GM19240 (cell line): Measurements from ENCODE around the gene TMEM151B.

ENCODE experiments used
- DNase-seq: peaks from one replicate; pipeline ENCODE4 v3.0.0; 2011; ENCODE audit warnings: low spot score; ENCODE audit not compliant: insufficient read length

The TMEM151B gene

GRCh38 chr6:44264154-44265006 lies 5.9 kb upstream of the TMEM151B start:
- peak; percentile 75 for DNase-seq

- peak; percentile 82 for DNase-seq
These were observed 5.1 kb upstream of the TMEM151B start, which contains the start of gene NFKBIE for GRCh38 chr6:44265007-44265721. Gene NFKBIE, minus strand, starts transcription at chr6:44265551. Its CDS starts 205 bp downstream, at chr6:44265346.

- no peak for DNase-seq
These were observed 4.5 kb upstream of the TMEM151B start for GRCh38 chr6:44265722-44266233.

- peak; percentile 79 for DNase-seq
These were observed 3.9 kb upstream of the TMEM151B start for GRCh38 chr6:44266347-44266746.

DNA sequence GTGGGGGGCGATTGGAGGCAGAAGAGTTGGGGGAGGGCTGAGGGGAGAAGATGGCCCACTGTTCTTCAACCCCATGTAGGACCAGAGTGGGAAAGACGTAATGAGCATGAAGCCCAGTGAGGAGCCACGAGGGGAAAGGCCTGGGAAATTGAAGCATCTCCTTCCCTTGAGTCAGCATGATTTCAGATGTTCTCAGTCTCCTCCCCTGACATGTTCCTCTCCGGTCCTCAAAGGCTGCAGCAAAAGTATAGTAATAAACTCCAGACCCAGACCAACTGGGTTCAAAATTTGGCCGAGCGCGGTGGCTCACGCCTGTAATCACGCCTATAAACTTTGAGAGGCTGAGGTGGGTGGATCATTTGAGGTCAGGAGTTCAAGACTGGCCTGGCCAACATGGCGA lies 3.0 kb upstream of the TMEM151B start:
- no peak for DNase-seq

- DNase-seq = peak; percentile 77
These were observed 2.1 kb upstream of the TMEM151B start for GRCh38 chr6:44268095-44268628.

- no peak for DNase-seq
These were observed 901 bp upstream of the TMEM151B start for GRCh38 chr6:44269178-44269920.

GRCh38 chr6:44270526-44271405 lies 516 bp downstream of the TMEM151B start:
- no peak for DNase-seq

DNA sequence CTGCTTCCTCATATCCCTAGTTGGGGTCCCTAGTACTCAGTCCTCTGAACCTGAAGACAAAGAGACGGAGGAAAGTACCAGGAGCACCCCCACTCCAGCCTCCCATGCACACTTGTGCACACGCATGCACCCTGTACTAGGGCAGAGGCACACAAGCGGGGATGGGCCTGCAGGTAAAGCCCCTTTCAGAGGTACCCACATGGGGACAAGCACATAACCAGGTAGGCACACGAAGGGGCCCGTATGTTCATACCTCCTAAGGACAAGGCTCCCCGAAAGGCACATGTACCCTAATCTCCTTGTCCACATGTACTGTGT lies 1.1 kb downstream of the TMEM151B start:
- no peak for DNase-seq

DNA sequence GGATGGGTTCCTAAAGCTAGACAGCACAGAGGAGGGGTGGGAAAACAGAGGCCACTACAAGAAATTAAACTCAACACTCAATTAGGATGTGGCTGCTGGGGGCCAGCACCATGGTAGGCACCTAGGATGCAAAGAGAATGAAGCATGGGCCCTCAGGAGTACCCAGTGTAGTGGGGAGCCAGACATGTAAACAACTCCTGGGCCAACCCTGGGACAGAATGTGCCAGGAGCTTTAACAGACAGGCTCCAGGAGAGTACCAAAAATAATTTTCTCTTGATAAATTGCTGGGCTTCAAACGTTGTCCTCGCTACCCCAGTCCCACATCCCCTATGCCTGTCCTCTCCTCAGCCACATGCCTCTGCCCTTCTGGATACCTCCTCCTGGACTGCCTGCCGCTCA lies 1.7 kb downstream of the TMEM151B start:
- no peak for DNase-seq

- DNase-seq = no peak
These were observed 2.3 kb downstream of the TMEM151B start for GRCh38 chr6:44272529-44272928.

GRCh38 chr6:44272999-44273566 lies 2.8 kb downstream of the TMEM151B start:
- no peak for DNase-seq

DNA sequence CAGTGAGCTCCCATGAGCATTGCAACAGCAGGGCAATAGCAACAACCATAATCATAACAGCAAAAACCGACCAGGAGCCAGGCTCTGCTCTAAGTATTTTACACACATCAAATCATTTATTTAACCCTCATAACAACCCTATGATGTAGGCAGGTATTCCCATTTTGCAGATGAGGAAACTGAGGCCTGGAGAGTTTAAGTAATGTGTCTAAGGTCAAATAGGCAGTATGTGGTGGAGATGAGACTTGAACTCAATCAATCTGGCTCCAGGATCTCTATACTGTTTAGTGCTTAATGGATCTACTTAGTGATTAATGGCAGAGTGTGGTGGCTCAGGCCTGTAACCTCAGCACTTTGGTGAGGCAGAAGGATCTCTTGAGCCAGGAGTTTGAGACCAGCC lies 3.4 kb downstream of the TMEM151B start:
- DNase-seq = no peak

DNA sequence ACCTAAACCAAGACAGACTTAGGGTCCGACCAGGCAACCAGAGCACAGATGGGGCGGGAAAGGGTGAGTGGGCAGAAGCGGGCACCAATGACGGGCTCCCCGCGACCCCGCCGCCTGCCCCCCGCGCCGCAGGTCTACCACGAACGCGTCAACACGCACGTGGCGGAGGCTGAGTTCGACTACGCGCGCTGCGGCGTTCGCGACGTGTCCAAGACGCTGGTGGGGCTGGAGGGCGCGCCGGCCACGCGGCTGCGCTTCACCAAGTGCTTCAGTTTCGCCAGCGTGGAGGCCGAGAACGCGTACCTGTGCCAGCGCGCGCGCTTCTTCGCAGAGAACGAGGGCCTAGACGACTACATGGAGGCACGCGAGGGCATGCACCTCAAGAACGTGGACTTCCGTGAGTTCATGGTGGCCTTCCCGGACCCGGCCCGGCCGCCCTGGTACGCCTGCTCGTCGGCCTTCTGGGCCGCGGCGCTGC lies 5.1 kb downstream of the TMEM151B start:
- DNase-seq = no peak

DNA sequence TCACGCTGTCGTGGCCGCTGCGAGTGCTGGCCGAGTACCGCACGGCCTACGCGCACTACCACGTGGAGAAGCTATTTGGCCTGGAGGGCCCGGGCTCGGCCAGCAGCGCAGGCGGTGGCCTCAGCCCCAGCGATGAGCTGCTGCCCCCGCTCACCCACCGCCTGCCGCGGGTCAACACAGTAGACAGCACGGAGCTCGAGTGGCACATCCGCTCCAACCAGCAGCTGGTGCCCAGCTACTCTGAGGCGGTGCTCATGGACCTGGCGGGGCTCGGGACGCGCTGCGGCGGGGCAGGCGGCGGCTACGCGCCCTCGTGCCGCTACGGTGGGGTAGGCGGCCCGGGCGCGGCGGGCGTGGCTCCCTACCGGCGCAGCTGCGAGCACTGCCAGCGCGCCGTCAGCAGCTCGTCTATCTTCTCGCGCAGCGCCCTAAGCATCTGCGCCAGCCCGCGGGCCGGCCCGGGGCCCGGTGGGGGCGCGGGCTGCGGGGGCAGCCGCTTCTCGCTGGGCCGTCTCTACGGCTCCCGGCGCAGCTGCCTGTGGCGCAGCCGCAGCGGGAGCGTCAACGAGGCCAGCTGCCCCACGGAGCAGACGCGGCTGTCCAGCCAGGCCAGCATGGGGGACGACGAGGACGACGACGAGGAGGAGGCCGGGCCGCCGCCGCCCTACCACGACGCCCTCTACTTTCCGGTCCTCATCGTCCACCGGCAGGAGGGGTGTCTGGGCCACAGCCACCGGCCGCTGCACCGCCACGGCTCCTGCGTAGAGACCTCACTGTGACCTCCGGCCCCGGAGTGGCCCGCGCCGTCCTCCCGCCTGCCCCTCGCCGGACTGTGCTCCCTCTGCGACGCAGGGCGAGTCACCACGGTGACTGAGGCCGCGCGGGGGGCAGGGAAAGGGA lies 5.7 kb downstream of the TMEM151B start:
- DNase-seq = no peak

DNA sequence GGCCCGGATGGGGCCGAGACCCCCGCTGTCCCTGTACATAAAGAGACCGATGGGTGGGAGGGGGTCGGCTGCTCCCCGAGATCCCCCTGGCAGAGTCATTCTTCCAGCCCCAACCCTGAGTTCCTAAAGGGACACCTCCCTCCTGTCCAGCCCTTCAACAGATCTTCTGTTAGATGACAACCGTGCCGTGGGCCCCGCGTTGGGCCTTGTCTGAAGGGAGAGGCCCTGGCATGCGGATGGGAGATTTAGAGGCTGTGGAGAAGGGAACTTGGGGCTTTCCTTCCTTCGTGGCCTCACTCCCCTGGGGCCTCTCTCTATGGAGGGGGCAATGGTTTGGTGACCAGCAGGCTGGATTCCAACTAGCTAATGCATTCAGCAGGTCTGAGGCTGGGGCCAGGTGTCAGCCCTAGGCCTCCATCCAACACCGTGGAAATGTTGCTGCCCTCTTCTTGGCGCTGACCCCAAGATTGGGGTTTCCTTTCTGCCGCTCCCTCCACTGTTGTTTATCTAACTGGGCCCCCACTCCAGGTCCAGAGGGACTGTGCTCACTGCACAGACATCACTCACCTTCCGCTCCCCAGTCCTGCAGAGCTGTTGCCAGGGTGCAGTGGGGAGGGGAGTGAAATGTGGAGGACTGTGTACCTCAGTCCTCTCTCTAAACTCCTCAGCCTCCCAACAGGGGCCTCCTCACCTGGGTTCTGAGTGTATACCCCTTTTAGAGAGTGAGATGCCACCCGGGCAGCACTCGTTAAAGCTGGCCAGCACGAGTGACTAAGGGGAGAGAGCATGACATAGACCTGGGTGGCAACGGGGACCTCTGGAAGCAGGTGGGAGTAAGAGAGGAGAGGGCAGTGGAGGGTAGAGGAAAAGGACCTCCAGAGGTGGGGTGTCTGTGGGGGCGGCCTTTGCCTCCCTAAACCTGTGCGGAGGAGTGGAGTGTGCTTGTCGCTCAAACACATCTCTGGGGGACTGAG lies 6.7 kb downstream of the TMEM151B start:
- DNase-seq = no peak

- no peak for DNase-seq
These were observed 7.5 kb downstream of the TMEM151B start for GRCh38 chr6:44277763-44278162.

GRCh38 chr6:44278315-44278714 lies 8.1 kb downstream of the TMEM151B start:
- no peak for DNase-seq
